GM18867 (cell line): ENCODE results near the gene CTNND2.

Experiments used
- ATAC-seq: cut with Tn5 transposase; IDR thresholded peaks from one replicate; pipeline ENCODE4 v1.9.1; 2021; ENCODE audit warnings: mild to moderate bottlenecking, moderate library complexity; ENCODE audit not compliant: unreplicated experiment

CTNND2 gene

GRCh38 chr5:10969684-10970180 lies 934.5 kb downstream of the CTNND2 start:
- ATAC-seq = no peak

- ATAC-seq = no peak
These were observed 939.4 kb downstream of the CTNND2 start for GRCh38 chr5:10964806-10965205.

- ATAC-seq = no peak
These were observed 945.5 kb downstream of the CTNND2 start for GRCh38 chr5:10958728-10959127.

GRCh38 chr5:10949856-10950630 lies 954.2 kb downstream of the CTNND2 start:
- no peak for ATAC-seq

GRCh38 chr5:10946050-10946449 lies 958.2 kb downstream of the CTNND2 start:
- ATAC-seq = no peak

GRCh38 chr5:10941900-10942299 lies 962.3 kb downstream of the CTNND2 start:
- ATAC-seq = no peak

GRCh38 chr5:10936081-10936855 lies 968.0 kb downstream of the CTNND2 start:
- no peak for ATAC-seq

- no peak for ATAC-seq
These were observed 968.7 kb downstream of the CTNND2 start for GRCh38 chr5:10935536-10935935.

GRCh38 chr5:10934783-10935355 lies 969.4 kb downstream of the CTNND2 start:
- ATAC-seq = no peak

- ATAC-seq = no peak
These were observed 971.1 kb downstream of the CTNND2 start for GRCh38 chr5:10933121-10933520.

GRCh38 chr5:10932426-10932825 lies 971.8 kb downstream of the CTNND2 start:
- ATAC-seq = no peak

GRCh38 chr5:10927608-10928007 lies 976.6 kb downstream of the CTNND2 start:
- no peak for ATAC-seq

- ATAC-seq = no peak
These were observed 980.9 kb downstream of the CTNND2 start for GRCh38 chr5:10923310-10923709.
